SHP77 (cell line): ENCODE data around the gene MEIOB.
"Not testable (repeated sequence)": the region's sequence is repeated elsewhere in the genome, so short reads cannot be mapped to it uniquely, and the experiment has no call there.

ENCODE experiments used
- DNase-seq, 2 experiments: peaks; one replicate each; lab custom pipeline; 2025; lab: John Stamatoyannopoulos, UW

Gene MEIOB

DNA sequence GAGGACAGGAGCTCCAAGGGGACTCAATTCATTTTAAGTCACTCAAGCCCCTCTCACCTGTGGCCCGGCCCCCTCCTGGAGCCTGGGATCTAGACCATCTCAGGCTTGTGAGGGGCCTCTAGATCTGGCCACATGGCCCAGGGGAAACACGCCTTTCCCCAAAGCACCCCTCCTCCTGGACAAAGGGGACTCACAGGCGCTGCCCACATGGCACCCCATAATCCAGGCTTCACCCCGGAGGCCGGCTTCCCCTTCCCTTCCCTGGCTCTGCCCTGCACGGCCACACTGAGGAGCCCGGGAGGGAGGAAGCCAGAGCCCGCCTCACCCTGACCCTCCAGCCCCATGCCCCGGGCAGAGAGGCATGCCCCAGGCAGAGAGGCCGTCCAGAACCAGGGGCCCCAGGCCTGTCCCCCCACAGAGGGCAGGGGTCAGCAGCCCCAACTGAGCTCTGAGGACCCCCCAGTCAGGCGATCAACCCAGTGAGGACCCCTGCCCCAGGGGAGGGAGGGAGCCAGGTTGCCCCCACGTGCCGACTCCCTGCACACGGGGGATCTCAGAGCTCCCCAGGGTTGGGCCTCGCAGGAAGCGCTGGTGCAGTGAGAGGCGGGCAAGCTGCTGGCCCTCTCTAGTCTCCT lies 35.4 kb upstream of the MEIOB start:
- DNase-seq, result no peak

DNA sequence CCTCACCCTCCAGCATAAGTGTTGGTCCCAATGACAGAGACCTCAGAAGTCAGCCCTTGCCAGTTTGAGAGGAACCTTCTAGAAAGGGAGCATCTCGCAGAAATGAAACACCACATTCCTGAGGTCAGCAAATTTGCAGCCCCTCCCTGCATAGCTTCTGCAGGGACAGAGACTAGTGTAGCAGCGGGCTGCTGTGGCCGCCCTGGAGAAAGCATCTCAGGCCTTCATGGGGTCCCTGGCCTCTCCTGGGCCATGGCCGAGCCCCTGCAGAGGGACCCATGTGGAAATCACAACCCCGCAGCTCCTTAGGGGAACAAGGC lies 34.8 kb upstream of the MEIOB start:
- DNase-seq, result no peak

DNA sequence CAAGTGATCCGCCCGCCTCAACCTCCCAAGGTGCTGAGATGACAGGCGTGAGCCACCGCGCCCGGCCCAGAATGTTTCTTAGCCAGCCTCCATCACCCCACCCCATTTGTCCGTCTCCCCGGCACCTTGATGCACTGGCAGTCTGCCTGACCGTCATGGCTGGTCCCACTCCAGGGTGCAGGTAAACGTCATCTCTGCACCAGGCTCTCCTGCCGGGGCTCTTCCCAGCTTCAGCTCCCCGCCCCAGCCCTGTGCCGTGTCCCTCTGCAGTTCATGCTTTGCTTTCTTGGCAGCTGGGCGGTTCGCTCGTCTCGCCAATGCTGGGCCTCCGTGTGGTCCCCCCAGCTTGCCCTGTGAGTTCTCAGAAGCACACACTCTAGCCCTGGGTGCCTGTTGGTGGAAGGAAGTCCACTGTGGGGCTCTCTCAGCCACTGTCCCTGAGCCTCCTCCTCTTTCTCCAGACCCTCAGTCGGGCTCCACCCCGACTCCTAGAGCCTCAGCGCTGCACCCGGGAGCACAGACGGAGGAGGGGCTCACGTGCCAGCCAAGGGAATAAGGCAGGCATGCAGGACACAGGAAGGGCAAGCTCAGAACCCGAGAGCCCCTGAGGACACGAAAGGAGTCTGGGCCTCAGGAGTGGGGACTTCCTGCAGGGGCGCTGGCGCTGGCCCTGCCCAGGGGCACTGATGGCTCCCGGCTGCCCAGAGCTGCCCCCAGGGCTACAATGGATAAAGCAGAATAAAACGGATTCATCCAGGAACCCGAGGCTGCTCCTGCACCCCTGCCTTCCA lies 34.3 kb upstream of the MEIOB start:
- no peak for DNase-seq

DNA sequence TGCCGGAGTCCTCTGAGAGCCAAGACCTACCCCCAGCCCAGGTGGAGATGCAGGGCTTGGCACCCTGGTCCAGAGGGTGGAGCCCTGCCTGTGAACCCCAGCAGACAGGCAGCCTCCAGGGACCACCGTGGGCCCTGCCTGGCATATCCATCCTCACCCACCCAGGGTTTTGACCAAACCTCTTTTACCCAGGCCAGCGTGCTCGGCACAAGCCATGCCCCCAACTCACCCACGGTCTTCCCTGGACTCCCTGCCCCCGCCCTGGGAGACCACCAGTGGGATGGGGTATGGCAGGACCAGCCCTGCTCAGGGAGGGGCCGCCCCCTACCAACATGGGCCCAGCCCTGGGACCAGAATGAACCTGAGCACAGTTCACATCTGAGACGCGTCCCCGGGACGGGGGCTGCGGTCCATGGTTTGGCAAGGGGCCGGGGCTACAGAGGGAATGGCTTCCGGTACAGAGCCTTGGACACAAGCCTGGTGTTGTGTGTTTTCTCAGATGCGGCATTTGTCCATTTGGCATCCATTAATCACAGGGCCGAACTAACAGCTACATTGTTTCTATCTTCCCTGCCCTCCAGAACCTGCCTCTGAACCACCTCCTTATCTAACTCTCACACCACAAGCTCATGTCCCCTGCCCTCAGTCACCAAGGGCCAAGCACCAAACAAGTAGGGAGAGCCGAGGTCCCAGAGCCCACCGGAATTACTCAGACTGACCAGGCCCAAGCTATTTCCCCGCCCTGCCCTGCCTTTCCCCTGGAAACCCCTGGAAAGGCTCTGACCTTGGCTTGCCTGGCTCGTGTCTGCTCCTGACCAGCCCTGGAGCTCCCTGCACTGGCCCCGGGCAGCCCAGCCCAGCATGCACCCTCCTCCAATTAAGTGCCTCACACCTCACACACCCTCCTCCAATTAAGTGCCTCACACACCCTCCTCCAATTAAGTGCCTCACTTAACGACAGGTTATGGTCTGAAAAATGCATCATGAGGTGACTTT lies 32.2 kb upstream of the MEIOB start:
- no peak for DNase-seq

DNA sequence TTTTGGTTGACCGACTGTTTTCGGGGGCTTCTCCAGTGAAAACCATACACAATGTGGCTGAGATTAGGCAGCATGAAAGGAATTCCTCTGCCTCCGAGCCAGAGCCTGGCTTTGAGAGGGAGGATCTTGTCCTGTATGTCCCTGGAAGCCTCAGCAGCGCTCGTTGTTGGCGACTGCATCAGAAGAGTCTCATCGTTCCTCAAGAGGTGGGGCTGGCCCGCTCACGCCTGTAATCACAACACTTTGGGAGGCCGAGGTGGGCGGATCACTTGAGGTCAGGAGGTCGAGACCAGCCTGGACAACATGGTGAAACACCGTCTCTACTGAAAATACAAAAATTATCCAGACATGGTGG lies 31.2 kb upstream of the MEIOB start:
- no peak for DNase-seq

DNA sequence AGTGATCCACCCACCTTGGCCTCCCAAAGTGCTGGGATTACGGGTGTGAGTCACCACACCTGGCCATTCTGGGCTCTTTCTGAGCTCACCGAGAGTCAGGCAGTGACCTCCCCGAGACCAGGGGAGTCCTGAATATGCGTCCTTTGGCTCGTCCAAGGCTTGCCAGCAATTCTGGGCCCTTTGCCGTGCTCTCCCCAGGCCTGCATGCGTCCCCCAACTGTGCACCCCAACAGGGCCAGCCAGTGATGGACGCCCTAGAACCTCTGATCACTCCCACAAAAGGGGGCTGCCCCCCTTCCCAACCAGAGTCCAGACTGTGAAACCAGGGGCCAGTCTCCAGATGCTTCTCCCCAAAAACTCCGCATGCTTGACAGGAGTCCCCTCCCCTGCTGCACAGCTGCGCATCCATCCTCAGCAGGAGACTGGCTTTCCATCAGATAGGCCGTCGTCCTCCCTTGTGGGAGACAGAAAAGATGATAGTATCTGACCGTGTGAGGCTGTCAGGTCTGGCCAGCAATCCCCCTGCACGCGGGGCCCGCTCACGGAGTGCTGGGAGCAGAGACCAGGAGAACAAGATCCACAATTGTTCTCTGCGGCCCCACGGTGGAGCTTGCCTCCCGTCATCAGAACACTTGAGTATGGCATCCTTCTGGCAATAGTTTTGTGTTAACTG lies 30.7 kb upstream of the MEIOB start:
- DNase-seq, result no peak

DNA sequence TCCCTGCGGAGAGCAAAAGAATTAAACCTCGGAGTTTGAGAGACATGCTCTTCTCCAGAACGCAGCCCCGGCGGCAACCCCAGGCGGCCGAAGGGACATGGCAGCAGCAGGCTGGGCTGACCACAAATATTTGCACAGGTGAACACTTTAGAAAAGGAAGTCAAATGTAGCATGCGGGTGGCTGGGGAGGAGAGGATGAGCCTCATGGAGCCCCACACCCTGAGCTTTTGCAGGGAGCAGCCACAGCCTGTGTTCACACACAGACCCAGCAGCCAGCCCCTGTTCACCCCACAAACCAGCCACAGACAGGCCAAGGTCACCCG lies 28.4 kb upstream of the MEIOB start:
- peak in 1 of 2 experiments; percentile 90 for DNase-seq

DNA sequence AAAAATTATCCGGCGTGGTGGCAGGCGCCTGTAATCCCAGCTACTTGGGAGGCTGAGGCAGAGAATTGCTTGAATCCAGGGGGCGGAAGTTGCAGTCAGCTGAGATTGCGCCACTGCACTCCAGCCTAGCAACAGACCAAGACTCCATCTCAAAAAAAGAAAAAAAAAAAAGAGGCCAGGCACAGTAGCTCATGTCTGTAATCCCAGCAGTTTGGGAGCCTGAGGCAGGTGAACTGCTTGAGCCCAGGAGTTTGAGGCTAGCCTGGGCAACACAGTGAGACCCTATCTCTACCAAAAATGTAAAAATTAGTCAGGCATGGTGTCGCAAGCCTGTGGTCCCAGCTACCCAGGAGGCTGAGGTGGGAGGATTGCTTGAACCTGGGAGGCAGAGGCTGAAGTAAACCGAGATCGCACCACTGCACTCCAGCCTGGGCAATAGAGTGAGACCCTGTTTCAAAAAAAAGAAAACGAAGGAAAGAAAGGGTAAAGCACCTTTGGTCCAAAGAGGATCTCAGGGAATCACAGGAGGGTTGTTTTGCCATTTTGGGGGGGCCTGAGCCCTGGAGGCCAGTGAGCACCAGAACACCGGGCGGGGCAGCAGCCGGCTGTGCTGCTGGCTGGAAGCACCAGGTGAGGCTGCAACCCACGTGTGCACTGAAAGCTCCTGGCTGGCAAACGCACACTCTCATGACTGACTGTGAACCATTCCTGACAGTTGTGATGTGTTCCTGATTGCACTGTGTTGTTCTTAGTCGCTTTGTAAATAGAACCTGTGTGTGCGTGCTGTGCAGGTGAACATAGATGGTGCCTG lies 27.9 kb upstream of the MEIOB start:
- DNase-seq, result peak; percentile 80 to 90

DNA sequence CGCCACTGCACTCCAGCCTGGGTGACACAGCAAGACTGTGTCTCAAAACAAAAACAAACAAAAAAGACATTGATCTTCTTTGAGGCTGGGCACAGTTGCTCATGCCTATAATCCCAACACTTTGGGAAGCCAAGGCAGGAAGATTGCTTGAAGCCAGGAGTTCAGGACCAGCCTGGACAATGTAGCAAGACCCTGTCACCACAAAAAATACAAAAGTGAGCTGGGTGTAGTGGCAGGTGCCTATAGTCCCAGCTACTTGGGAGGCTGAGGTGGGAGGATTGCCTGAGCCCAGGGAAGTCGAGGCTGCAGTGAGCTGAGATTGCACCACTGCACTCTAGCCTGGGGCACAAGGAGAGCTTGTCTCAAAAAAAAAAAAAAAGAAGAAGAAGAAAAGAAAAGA lies 25.7 kb upstream of the MEIOB start:
- not testable (repeated sequence) for DNase-seq

DNA sequence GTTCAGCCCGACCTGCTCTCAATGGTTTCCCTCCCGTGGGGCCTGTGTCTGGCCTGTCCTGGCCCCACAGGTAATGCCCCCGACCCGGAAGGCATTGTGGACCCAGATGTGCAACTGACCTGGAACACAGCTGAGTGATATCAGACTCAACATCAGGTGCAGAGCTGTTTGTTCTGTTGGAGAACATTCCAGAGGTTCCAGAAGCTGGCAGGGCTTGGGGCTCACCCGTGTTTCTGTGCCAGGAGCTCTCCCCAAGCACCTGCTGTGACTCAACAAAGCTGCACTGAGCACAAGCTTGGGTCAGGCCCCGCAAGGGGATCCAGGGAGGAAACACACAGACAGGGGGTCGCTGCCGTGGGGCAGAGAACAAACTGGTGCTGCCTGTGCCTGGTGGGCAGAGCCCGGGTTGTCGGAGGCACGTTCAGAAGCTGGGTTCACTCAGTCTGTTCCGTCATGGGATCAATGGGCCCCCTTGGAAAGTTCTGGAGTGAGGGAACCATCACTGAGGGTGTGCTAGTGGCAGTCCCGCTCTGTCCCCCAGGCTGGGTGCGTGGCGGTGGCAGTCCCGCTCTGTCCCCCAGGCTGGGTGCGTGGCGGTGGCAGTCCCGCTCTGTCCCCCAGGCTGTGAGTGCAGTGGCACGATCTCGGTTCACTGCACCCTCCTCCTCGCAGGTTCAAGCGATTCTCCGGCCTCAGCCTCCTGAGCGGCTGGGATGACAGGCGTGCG lies 24.1 kb upstream of the MEIOB start:
- DNase-seq, result no peak

DNA sequence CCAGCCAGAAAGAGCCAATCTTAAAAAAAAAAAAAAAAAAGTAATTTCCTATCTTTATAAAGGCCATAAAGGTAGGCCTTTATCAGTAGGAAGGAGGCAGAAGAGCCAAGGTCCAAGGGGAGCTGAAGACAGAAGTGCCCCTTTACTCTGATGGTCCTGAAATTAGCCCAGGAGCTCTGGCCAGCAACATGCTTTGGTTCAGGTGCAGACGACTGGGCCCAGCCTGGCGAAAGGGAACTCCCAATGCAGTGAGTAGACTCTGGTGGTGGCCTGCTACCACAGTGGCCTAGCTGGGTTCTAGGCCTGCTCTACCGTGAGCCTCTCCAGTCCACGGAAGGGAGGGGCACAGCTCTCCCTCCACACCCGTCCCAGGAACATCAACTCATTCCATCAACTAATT lies 23.1 kb upstream of the MEIOB start:
- no peak for DNase-seq

DNA sequence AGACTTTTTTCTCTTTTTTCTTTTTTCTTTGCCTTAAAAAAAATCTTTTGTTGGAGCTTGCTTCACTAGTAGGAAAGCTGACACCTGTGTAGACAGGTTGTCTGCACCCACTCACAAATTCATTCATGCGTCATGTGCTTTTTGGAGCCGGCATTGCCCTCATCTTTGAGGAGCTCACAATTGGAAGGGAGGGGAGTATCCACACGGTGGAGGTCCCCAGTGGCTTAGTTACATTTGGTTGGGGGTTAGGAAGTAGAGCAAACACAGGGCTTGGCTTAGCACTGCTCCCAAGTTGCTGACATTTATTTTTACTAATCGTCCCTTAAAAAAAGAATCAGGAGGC lies 18.7 kb upstream of the MEIOB start:
- DNase-seq, result no peak

DNA sequence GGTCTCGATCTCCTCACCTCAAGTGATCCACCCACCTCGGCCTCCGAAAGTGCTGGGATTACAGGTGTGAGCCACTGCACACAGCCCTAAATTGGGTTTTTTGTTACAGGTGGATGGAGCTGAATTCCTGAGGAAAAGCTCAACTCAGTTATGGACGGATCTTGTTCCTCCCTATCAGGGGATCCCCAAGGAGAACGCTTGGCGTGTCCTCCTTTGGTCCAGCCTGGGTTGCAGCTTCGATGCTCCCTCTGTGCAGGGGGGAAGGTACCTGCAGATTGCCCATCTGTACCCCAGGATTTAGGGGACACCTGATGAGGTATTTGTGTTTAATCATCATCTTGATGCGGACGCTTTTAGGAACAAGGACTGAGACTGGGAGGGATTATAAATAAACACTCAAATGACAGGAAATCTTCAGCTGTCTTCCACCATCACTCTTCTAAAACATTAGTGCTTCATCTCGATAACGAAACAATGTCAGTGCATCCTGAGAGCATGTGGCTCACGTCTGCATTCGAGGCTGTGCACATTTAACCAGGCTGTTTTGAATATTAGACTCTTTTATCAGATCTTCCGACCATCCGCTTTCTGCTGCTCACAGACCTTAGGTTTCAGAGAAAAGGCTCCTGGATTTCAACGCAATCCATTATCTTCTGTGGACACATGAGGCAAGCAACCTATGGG lies 18.2 kb upstream of the MEIOB start:
- no peak for DNase-seq

DNA sequence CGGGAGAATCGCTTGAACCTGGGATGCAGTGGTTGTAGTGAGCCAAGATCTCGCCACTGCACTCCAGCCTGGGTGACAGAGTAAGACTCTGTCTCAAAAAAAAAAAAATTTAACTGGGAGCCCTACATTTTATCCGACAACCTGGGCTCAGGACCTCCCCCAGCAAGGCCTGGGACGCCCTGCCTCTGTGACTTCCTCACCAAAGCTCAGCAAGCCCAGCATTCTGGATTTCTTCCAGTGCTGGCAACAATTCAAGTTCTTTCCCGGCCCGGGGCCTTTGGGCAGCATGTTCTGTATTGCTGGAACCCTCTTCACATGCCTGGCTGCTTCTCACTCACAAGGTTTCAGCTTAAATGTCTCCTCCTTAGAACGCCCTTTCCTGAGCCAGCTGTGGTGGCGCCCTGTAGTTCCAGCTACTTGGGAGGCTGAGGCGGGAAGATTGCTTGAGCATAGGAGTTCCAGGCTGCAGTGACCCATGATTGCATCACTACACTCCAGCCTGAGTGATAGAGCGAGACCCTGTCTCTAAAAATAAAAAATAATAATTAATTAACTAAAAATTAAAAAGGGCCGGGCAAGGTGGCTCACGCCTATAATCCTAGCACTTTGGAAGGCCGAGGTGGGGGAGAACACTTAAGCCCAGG lies 15.9 kb upstream of the MEIOB start:
- DNase-seq, result no peak

DNA sequence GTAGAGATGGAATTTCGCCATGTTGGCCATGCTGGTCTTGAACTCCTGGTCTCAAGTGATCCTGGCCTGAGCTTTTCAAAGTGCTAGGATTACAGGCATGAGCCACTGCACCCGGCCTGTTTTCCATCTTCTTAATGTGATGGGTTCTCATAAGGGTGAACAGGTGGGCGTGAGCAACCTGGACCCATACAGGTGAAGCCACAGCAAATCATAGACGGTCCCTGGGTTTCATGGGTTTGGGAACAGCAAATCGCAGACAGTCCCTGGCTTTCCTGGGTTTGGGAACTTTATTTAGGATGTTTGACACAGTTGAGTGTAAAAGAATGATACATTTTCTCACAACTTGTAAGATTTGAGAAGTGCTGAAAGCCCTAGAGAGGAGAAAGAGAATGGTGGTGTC lies 12.9 kb upstream of the MEIOB start:
- DNase-seq, result no peak

DNA sequence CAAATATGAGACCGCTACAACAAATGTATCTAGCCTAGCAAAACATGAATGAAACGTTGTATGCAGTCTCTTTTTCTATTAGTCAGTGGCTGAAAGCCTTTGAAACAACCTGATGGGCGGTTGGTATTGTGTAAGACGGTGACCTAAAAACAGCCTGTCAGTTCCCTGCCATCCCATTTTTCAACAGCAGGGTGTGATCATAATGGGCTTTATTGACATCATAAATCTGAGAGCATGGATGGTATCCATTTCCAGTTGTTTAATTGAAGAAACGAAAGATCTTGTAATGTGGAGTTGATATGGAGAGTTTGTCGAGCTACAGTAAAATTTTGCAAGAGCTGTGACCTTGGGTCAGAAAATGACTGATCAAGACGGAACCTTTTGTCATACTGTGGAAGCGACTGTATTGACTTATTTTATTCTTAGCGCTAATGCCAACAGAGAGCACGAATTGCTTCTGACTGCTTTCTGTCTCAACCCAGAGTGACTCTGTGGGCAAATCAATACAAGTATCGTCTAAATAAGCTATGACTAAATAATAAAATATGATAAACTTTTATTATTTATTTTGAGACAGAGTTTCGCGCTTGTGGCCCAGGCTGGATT lies 12.3 kb upstream of the MEIOB start:
- peak; percentile 33 to 49 for DNase-seq

DNA sequence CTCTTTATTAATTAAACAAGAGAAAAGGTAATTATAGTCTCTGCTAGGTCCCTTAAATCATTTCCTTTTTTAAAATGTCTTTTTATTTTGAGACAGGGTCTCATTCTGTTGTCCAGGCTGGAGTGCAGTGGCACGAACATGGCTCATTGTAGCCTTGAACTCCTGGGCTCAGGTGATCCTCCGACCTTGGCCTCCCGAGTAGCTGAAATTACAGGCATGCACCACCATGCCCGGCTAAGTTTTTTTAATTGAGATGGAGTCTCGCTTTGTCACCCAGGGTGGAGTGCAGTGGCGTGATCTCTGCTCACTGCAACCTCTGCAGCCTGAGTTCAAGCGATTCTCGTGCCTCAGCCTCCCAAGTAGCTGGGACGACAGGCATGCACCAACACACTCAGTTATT lies 9.2 kb upstream of the MEIOB start:
- not testable (repeated sequence) for DNase-seq

DNA sequence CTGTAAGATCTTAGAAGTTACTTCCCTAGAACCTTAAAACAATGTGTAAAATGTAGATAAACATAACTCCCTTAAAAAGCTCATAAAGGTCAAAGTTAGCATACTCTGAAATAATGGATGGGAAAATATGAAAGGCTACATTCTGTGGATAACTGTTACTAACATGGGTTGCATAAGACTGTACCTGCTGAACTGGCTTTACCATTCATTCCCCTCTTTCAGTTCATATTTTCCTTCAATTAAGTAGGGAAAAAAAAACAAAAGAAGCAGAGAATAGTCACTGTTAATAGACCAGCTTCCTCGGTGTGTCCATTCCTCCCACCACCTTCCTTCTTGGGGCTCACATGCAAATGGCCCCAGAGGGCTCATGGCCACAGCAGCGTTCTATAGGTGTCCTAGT lies 7.5 kb upstream of the MEIOB start:
- no peak for DNase-seq

DNA sequence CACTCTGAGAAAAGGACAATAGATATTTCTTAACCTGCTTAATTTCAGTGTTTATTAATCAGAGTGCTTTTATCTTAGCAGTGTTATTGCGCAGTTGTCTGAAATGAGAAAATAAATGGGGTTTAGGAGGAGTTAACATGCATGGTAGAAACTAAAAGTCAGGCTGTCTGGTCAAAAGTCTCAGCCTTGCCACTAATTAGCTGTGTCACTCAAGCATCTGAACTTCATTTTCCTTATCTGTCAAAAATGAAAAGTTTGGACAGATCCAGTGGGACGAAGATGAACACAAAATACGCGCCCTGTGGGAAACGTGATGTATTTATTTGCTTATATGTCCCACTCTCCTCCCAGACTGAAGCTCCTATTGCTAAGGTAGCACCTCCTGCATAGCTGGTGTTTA lies 6.3 kb upstream of the MEIOB start:
- DNase-seq, result no peak

DNA sequence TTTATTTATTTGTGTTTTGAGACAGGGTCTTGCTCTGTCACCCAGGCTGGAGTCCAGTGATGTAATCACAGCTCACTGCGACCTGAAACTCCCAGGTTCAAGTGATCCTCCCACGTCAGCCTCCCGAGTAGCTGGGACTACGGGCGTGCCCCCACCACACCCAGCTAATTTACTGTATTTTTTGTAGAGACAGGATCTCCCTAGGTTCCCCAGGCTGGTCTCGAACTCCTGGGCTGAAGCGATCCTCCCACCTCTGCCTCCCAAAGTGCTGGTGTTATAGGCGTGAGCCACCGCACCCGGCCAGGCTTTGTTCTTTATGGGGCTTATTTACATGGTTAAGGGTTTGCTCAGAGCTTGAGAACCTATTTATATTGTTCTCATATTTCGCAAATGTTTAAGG lies 5.8 kb upstream of the MEIOB start:
- no peak for DNase-seq
